AG10803 (cell line): ENCODE measurements around the gene TMEM184B.

Experiments
- DNase-seq: peaks from one replicate; pipeline ENCODE4 v3.0.0; 2010; ENCODE audit warnings: low read depth
- H3K4me3 ChIP-seq: 2 replicates; pipeline ENCODE4 v1.5.1; 2011; ENCODE audit warnings: mild to moderate bottlenecking, low read length, control low read depth
- TF ChIP-seq, protein P1 (sequence below): conservative IDR thresholded peaks from 2 replicates; pipeline ENCODE4 v1.5.1; 2011; ENCODE audit warnings: mild to moderate bottlenecking, low read length, control low read depth, inconsistent platforms

Gene TMEM184B

DNA sequence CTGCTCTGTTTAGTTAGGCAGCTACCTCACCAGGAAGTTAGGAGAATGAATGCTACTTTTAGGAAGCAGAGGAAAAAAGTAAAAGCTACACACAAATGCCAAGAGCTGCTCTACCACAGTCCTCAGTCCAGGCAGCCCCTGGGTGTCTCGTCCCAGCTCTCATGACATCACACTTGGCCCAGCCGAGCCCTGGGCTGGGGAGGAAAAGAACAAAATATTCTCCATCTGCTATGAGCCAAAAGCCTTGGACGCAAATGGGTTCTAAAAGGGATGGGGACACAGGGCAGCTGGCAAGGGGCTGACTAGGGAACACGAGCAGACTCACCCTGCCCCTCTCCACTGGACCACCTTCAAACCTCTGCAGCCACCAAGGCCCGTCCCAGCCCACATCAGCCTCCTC is 26.1 kb downstream of the TMEM184B start:
- no peak overlapping the region for H3K4me3 ChIP-seq

DNA sequence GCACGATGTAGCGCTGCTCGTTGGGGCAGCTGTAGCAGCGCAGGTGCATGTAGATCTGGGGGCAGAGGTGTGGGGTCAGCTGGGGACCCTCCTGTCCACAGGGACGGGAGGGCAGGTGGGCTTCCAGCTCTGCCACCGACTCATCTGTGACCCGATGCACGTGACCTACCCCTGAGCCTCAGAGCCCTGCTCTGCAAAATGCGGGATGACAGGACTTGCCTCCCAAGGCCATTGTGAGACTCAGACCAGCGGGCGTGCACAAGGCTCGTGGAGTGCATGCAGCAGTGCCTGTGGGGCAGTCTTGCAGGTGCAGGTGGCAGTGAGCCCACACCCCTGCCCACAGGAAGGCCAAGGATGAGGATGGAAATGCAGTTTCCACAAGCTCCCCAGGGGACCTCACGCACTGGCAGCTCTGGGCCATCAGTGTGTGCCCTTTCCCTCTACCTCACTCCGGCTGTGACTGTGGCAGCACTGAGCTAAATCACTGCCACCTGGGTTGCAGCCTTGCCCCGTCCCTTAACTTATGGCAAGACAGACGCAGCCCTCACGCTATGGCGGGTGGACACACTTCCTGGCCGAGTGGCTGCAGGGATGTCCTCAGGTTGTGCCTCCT is 26.7 kb downstream of the TMEM184B start:
- DNase-seq, result no peak
- TF ChIP-seq, protein P1, sequence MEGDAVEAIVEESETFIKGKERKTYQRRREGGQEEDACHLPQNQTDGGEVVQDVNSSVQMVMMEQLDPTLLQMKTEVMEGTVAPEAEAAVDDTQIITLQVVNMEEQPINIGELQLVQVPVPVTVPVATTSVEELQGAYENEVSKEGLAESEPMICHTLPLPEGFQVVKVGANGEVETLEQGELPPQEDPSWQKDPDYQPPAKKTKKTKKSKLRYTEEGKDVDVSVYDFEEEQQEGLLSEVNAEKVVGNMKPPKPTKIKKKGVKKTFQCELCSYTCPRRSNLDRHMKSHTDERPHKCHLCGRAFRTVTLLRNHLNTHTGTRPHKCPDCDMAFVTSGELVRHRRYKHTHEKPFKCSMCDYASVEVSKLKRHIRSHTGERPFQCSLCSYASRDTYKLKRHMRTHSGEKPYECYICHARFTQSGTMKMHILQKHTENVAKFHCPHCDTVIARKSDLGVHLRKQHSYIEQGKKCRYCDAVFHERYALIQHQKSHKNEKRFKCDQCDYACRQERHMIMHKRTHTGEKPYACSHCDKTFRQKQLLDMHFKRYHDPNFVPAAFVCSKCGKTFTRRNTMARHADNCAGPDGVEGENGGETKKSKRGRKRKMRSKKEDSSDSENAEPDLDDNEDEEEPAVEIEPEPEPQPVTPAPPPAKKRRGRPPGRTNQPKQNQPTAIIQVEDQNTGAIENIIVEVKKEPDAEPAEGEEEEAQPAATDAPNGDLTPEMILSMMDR, result no peak
- no peak overlapping the region for H3K4me3 ChIP-seq

More for the DNA sequence above, 26.1 kb downstream of the TMEM184B start:
- TF ChIP-seq, protein P1, result no peak
- DNase-seq, result no peak

DNA sequence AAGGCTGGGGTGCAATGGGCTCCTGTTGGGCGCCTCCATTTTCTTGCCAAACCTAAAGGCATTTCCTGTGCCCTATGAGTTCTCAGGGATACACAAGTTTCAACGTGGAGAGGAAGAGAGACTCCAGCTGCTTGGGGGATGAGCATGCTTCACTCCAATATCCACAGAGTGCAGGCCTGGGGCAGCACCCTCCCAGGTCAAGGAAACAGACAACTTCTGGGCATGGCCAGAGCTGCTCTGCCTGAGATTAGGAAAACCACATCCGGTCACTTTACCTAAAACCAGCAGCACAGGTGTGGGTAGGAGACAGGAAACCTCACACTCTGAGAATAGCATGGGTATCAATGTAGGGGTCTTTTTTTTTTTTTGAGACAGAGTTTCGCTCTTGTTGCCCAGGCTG is 28.7 kb downstream of the TMEM184B start:
- TF ChIP-seq, protein P1, result no peak
- DNase-seq, result peak; percentile 18
- H3K4me3 ChIP-seq, result no peak overlapping the region

DNA sequence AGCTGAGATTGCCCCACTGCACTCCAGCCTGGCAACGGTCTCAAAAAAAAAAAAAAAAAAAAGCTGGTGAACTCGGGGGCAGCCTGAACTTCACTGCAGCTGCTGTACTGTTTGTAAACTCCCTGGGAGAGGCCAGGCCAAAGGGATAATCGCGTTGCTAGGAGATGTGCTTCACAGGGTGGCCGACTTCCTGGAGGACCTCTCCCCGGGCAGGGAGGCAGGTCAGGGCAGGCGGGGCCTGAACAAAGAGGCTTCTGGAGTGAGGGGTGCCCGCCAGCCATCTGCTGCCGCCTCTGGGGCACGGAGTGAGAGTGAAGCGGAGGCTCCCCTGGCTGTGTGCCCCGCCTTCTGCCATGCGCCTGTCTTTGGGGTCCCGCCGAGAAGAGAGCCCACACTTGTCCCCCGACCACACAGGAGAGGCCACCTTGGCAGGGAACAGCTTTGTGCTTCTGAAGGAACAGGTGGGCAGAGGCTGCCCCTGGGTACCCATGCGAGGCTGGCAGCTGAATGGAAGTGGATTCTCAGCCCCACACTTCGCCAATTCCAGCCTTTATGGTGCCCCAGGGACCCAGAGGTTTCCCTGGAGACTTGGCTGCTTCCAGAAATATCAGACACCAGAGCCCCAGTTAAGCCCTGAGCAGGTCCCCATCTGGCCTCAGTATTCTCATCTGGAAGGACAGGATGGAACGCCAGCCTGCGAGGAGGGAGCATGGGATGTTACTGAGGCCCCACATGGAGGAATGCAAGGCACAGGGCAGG is 29.6 kb downstream of the TMEM184B start:
- DNase-seq, result peak; percentile 48
- H3K4me3 ChIP-seq, result no peak overlapping the region
- TF ChIP-seq, protein P1, result no peak

DNA sequence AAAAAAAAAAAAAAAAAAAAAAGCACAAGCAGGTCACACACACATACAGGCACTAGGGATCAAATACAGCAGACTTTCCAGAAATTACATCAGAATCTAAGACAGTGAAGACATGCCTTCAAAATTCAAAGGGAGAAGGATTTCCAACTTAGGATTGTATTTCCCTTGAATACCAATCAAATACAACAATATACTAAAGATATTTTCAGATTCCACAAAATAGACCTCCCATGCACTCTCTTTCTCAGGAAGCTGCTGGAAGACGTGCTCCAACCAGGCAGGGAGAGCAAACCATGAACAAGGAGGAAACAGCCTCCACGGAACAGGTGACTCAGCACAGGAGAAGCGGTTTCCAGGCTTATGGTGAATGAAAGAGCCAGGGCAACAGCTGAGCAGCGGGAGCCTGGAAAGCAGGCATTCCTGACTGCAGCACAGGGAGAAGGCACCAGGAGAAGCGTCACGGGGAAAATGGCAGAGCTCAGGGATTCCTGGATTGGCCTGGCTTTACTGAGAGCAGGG is 32.0 kb downstream of the TMEM184B start:
- H3K4me3 ChIP-seq, result no peak overlapping the region; the same call in 1 of the 2 replicates
- DNase-seq, result peak; percentile 85
- TF ChIP-seq, protein P1, result no peak

DNA sequence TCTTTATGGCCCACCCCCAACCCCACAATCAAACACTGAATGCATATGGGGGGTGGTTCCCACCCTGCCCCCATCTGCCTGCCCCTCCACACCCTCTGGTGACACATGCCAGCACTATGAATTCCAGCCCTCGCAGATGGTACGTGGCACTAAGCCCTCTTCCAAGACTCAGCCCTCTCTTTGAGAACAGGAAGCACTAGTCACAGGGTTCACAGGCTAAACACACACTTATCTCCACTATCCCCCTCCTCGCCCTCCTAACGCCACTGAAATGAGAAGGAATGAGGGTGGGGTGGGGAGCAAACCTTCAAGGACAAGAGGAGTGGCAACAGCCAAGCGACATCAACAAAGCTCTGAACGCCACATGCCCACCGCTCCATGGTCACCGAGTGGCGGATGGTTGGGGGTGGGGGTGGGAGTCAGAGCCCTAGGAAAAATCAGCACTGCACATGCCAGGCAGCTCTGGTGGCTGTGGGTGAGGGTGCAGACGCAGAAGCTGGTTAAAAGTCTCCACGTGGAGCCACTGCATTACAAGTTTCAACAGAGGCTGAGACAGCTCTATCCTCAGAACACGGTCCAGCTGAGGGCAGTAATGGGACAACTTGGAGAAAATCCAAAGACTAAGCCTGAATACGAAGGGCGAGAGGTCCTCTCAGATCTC is 33.6 kb downstream of the TMEM184B start:
- peak overlapping the region; percentile 42 for H3K4me3 ChIP-seq
- TF ChIP-seq, protein P1, result peak; percentile 55
- DNase-seq, result peak; percentile 98
